K562 (cell line): ENCODE data around the gene NUP210. TPM values are rescaled to one million over a fixed set of nuclear protein-coding genes. Genes with fewer than 3 reads are reported as not detected.
A peak's percentile ranks its signal among the peaks of the same experiment; 100 is the strongest.

ENCODE experiments used
- ELF2 ChIP-seq: fragments of 250-450 bp; sonication (Bioruptor Pico); IDR thresholded peaks from 2 replicates; pipeline ENCODE4 v1.5.0; 2021; ENCODE audit warnings: mild to moderate bottlenecking
- EP300 ChIP-seq: IDR thresholded peaks from 2 replicates; pipeline ENCODE4 v1.6.1; 2012; ENCODE audit warnings: low read length, improper control_type of control experiment
- FOXA1 ChIP-seq: fragments of 450-650 bp; IDR thresholded peaks from 2 replicates; pipeline ENCODE4 v1.6.1; 2016; ENCODE audit warnings: mild to moderate bottlenecking, borderline replicate concordance
- KLF6 ChIP-seq: fragments of 250-450 bp; sonication (Bioruptor Pico); IDR thresholded peaks from 2 replicates; pipeline ENCODE4 v1.4.0; 2020; ENCODE audit warnings: mild to moderate bottlenecking, moderate library complexity, borderline replicate concordance
- NR2C1 ChIP-seq, 2 experiments: fragments of 450-650 bp; IDR thresholded peaks; 2 replicates each; pipeline ENCODE4 v1.6.1; 2017; ENCODE audit warnings: mild to moderate bottlenecking in 2 of 2, antibody characterized with exemption in 1 of 2, inconsistent platforms in 1 of 2, missing compliant biosample characterization in 1 of 2, missing genetic modification characterization in 1 of 2
- NR2C2 ChIP-seq, 2 experiments: fragments of 200-800 bp in 1 of 2; sonication (Bioruptor generic) in 1 of 2; sonication (generic) in 1 of 2; formaldehyde crosslinking in 1 of 2; IDR thresholded peaks; 2 replicates each; pipeline versions ENCODE4 v1.6.1 to v1.8.0; 2016 to 2022; ENCODE audit warnings: mild to moderate bottlenecking in 1 of 2, missing compliant biosample characterization in 1 of 2, missing genetic modification characterization in 1 of 2, missing genetic modification reagents in 1 of 2
- PBX2 ChIP-seq, 2 experiments: IDR thresholded peaks in 1 of 2; conservative IDR thresholded peaks in 1 of 2; 2 replicates each; pipeline ENCODE4 v1.6.1; 2016; ENCODE audit warnings: low read depth in 2 of 2, mild to moderate bottlenecking in 1 of 2, missing compliant biosample characterization in 1 of 2, missing genetic modification characterization in 1 of 2, moderate library complexity in 1 of 2
- PPARD ChIP-seq: fragments of 250-450 bp; sonication (Bioruptor Pico); IDR thresholded peaks from 2 replicates; pipeline ENCODE4 v1.8.0; 2022; ENCODE audit warnings: inconsistent platforms, mild to moderate bottlenecking, moderate library complexity
- THRA ChIP-seq: fragments of 450-650 bp; IDR thresholded peaks from 2 replicates; pipeline ENCODE4 v1.6.1; 2017; ENCODE audit warnings: mild to moderate bottlenecking, moderate library complexity
- ZBTB26 ChIP-seq: fragments of 450-650 bp; formaldehyde crosslinking; IDR thresholded peaks from 2 replicates; pipeline ENCODE4 v1.4.0; 2022; ENCODE audit warnings: missing genetic modification characterization
- ZBTB49 ChIP-seq: sonication (generic); formaldehyde crosslinking; IDR thresholded peaks from 2 replicates; pipeline ENCODE4 v1.8.0; 2022; ENCODE audit warnings: missing genetic modification reagents, mild to moderate bottlenecking, borderline replicate concordance
- ZNF324 ChIP-seq: fragments of 250-450 bp; sonication (Bioruptor Pico); IDR thresholded peaks from 2 replicates; pipeline ENCODE4 v1.4.0; 2020; ENCODE audit warnings: mild to moderate bottlenecking
- ZNF766 ChIP-seq: fragments of 200-800 bp; sonication (Bioruptor generic); conservative IDR thresholded peaks from 2 replicates; pipeline ENCODE4 v1.6.1; 2016; ENCODE audit warnings: missing genetic modification characterization, missing compliant biosample characterization
- ZSCAN29 ChIP-seq: fragments of 450-650 bp; IDR thresholded peaks from 2 replicates; pipeline ENCODE4 v1.6.1; 2017
- polyA plus RNA-seq, 8 experiments: library from polyadenylated mRNA; depleted of rRNA in 4 of 8; stranded (reverse) in 5 of 8; unstranded in 3 of 8; fragments of >200 nt; fragmentation: Nextera tagmentation in 2 of 8; fragmentation: Illumina TruSeq in 1 of 8; extraction: Ambion mirVana in 2 of 8; extraction: Trizol in 1 of 8; gene quantifications; 2 replicates each; pipeline versions ENCODE4 v1.2.1 to v1.2.3, GENCODE V29; 2011 to 2014; ENCODE audit warnings: inconsistent platforms in 1 of 8, missing spikeins in 1 of 8
- total RNA-seq, 7 experiments: library from RNA; depleted of rRNA in 6 of 7; stranded (reverse); fragments of >200 nt in 6 of 7; fragmentation: Illumina TruSeq in 2 of 7; extraction: Trizol in 2 of 7; gene quantifications; 2 replicates each; pipeline versions ENCODE4 v1.2.1 to v1.2.3, GENCODE V29; 2011 to 2021; ENCODE audit warnings: low replicate concordance in 1 of 7
- TF ChIP-seq, protein P1 (sequence below): fragments of 250-450 bp; sonication (Bioruptor Pico); IDR thresholded peaks from 2 replicates; pipeline ENCODE4 v1.4.0; 2020; ENCODE audit warnings: mild to moderate bottlenecking

Gene NUP210
- total and polyA plus RNA-seq, 9 of the 15 experiments (the other 6 are each of a cell fraction or from before 2014, with no cell fraction given): 1.2 to 138 (median 44.0) TPM

- TF ChIP-seq, protein P1, sequence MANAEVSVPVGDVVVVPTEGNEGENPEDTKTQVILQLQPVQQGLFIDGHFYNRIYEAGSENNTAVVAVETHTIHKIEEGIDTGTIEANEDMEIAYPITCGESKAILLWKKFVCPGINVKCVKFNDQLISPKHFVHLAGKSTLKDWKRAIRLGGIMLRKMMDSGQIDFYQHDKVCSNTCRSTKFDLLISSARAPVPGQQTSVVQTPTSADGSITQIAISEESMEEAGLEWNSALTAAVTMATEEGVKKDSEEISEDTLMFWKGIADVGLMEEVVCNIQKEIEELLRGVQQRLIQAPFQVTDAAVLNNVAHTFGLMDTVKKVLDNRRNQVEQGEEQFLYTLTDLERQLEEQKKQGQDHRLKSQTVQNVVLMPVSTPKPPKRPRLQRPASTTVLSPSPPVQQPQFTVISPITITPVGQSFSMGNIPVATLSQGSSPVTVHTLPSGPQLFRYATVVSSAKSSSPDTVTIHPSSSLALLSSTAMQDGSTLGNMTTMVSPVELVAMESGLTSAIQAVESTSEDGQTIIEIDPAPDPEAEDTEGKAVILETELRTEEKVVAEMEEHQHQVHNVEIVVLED (CRISPR knock-in tag): 0 out of 2 replicates have a peak, but pooled peaks have one; percentile 8
- peak; percentile 61; the same call in 1 of the 2 replicates for TF ChIP-seq ZNF766 (CRISPR knock-in tag)
- no peak for TF ChIP-seq ZBTB49 (CRISPR knock-in tag)
- TF ChIP-seq PPARD (CRISPR knock-in tag): no peak
- no peak for TF ChIP-seq NR2C1 (IDR thresholded peaks at IDR 0.05)
- TF ChIP-seq NR2C1 (tag; IDR thresholded peaks at IDR 0.05): peak; percentile 50; the same call in 1 of the 2 replicates
- no peak for TF ChIP-seq FOXA1
- TF ChIP-seq THRA: no peak
- TF ChIP-seq ELF2 (CRISPR knock-in tag): 0 out of 2 replicates have a peak, but pooled peaks have one; percentile 46
- TF ChIP-seq EP300: no peak
- no peak for TF ChIP-seq KLF6 (CRISPR knock-in tag)
- TF ChIP-seq ZBTB26 (CRISPR knock-in tag): 0 out of 2 replicates have a peak, but pooled peaks have one; percentile 10
- no peak for TF ChIP-seq NR2C2 (CRISPR knock-in tag; IDR thresholded peaks at IDR 0.05)
- peak; percentile 71 for TF ChIP-seq NR2C2 (tag; IDR thresholded peaks at IDR 0.05)
- no peak for TF ChIP-seq ZSCAN29
- TF ChIP-seq PBX2 (CRISPR knock-in tag; IDR thresholded peaks at IDR 0.05; ENCODE audit: low read depth): no peak
- TF ChIP-seq PBX2 (tag; conservative IDR thresholded peaks at IDR 0.05; ENCODE audit: low read depth): peak; percentile 60
- no peak for TF ChIP-seq ZNF324
These were observed 39.7 kb upstream of the NUP210 start (continued) for GRCh38 chr3:13459605-13460340.
